Measurements from ENCODE around the gene USP48.

- TF ChIP-seq, protein P1, sequence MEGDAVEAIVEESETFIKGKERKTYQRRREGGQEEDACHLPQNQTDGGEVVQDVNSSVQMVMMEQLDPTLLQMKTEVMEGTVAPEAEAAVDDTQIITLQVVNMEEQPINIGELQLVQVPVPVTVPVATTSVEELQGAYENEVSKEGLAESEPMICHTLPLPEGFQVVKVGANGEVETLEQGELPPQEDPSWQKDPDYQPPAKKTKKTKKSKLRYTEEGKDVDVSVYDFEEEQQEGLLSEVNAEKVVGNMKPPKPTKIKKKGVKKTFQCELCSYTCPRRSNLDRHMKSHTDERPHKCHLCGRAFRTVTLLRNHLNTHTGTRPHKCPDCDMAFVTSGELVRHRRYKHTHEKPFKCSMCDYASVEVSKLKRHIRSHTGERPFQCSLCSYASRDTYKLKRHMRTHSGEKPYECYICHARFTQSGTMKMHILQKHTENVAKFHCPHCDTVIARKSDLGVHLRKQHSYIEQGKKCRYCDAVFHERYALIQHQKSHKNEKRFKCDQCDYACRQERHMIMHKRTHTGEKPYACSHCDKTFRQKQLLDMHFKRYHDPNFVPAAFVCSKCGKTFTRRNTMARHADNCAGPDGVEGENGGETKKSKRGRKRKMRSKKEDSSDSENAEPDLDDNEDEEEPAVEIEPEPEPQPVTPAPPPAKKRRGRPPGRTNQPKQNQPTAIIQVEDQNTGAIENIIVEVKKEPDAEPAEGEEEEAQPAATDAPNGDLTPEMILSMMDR (conservative IDR thresholded peaks at IDR 0.05; ENCODE audit: low read length): peak; percentile 82
- no peak for TF ChIP-seq EZH2phosphoT487 (IDR thresholded peaks at IDR 0.05; ENCODE audit: borderline replicate concordance)
Measured at GRCh38 chr1:21659099-21659923, 123.6 kb downstream of the USP48 start.
